ENCODE data around the gene ABHD14A. TPM values are rescaled to one million over a fixed set of nuclear protein-coding genes. Genes with fewer than 3 reads are reported as not detected.
"Not testable (repeated sequence)": the region's sequence is repeated elsewhere in the genome, so short reads cannot be mapped to it uniquely, and the experiment has no call there.

The ABHD14A gene
- total RNA-seq (10 to 100 TPM; 11.2 to 22.9 (median 15.4) TPM), polyA plus RNA-seq (10 to 100 TPM; 26.4 to 40.6 (median 29.1) TPM)
- long read RNA-seq, donor 1, transcript ABHD14A-201 (5 exons, 1,062 nt) = major isoform, 19 of 26 reads
- long read RNA-seq, donor 1, partial matches to known transcripts = 2 of 26 reads
- long read RNA-seq, donor 1, other reads (novel, unspliced or antisense) = 5 of 26 reads
- long read RNA-seq, donor 2, transcript ABHD14A-201 (5 exons, 1,062 nt) = major isoform, 10 of 17 reads
- long read RNA-seq, donor 2, partial matches to known transcripts = 2 of 17 reads
- long read RNA-seq, donor 2, other reads (novel, unspliced or antisense) = 5 of 17 reads

DNA sequence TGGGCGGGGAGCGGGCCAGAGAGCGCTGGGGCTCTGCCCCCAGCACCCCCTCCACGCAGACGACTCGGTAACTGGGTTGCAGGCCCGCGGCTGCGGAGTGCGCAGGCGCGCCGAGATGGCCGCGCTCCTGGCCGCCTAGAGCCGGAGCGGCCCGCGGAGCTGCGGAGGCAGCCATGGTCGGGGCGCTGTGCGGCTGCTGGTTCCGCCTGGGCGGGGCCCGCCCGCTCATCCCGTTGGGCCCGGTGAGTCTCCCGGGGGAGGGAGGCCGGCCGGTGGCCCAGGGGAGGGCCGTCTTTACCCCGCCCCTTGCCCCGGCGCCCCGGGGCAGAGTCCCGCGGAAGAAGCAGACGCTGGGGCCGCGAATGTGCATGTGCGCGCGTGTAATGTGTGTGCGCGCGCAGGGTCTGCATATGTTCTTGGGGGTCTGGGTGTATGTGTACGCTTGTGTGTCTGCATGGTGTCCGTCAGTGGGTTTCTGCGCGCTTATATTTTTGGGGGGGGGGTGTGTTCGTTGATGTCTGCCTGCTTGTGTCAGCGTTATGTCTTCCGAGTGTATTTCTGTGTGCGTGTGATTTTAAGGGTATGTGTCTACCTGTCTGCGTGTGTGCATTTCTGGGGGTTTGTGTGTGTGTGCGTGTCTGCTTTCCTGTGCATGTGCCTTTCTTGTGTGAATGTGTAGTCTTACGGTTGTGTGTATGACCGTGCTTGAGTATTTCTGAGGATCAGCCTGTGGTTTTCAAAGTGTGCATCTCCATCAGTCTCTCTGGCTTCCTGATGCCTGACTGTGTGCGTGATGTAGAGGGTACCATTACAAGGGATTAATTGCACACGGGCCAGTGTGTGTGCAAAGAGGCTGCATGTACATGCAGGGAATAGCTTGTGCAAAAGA, at the start of gene ABHD14A:
ABHD14A (plus strand) TSS at position 102 of the 889 bp plus-strand sequence; CDS start at position 174, 72 bp downstream.
- peak within 1 kb of the TSS; percentile 75 for H3K4me3 ChIP-seq
- H3K27ac ChIP-seq = peak within 1 kb of the TSS; percentile 93
- H3K4me1 ChIP-seq = peaks cover 30% of the 10 kb centered on the region
- DNase-seq (peak; percentile 76 to 88), ATAC-seq (peak; percentile 63 to 82 (median 72))
- no peaks in the 10 kb centered on the region for H3K9me3 ChIP-seq
- intact Hi-C loops (cut with DNase I) = loop anchor here (1.0 to 2.0 kb wide), 2 partner anchors 32 to 33 kb away; partner anchors contain the start of gene PARP3 (in 2 of the 2)
- TF ChIP-seq, protein P1, sequence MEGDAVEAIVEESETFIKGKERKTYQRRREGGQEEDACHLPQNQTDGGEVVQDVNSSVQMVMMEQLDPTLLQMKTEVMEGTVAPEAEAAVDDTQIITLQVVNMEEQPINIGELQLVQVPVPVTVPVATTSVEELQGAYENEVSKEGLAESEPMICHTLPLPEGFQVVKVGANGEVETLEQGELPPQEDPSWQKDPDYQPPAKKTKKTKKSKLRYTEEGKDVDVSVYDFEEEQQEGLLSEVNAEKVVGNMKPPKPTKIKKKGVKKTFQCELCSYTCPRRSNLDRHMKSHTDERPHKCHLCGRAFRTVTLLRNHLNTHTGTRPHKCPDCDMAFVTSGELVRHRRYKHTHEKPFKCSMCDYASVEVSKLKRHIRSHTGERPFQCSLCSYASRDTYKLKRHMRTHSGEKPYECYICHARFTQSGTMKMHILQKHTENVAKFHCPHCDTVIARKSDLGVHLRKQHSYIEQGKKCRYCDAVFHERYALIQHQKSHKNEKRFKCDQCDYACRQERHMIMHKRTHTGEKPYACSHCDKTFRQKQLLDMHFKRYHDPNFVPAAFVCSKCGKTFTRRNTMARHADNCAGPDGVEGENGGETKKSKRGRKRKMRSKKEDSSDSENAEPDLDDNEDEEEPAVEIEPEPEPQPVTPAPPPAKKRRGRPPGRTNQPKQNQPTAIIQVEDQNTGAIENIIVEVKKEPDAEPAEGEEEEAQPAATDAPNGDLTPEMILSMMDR (IDR thresholded peaks at IDR 0.05) = no peak
- H3K36me3 ChIP-seq (ENCODE audit: insufficient read depth in 1 of 2, low read depth in 1 of 2) = no peaks in the 10 kb centered on the region
- 0 to 1% (median 1%) methylated on average over 51 to 63 of the region's 63 CpGs for WGBS, 3 donors
- H3K27me3 ChIP-seq (ENCODE audit: insufficient read depth in 3 of 3, low read length in 2 of 3) = no peaks in the 10 kb centered on the region

DNA sequence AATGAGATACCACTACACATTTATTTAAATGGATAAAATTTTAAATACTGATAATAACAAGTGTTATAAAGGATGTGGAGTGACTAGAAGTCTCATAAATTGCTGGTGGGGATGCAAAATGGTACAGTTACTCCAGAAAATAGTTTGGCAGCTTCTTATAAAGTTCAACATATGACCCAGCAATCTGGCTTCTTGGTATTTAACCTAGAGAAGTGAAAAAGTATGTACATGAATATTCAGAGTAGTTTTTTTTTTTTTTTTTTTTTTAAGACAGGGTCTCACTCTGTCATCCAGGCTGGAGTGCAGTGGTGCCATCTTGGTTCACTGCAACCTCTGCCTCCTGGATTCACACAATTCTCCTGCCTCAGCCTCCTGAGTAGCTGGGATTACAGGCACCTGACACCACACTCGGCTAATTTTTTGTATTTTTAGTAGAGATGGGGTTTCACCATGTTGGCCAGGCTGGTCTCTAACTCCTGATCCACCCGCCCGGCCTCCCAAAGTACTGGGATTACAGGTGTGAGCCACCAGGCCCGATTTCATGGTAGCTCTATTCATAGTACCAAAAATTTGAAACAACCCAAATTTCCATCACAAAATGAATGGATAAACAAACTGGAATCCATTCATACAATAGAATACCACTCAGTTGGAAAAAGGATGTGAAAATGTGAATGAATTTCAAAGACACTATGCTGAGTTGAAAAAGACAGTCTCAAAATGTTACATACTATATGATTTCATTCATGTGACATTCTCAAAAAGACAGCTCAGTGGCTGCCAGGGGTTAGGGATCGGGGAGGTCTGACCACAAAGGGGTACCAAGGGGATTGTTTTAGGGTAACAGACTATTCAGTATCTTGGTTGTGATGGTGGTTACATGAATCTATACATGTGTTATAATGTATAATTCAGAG, 47.5 kb upstream of the ABHD14A start:
- Histone ChIP-seq H3K36me3 (ENCODE audit: insufficient read depth in 1 of 2, low read depth in 1 of 2) (peaks cover 0 to 8% of the 10 kb centered on the region in 2 donors), H3K4me3 (no peak overlapping the region), H3K27ac (no peak overlapping the region), H3K9me3 (no peaks in the 10 kb centered on the region), H3K27me3 (ENCODE audit: insufficient read depth in 3 of 3, low read length in 2 of 3) (no peaks in the 10 kb centered on the region), H3K4me1 (peaks cover 5% of the 10 kb centered on the region)
- TF ChIP-seq, protein P1 (IDR thresholded peaks at IDR 0.05) = no peak
- no peak for DNase-seq
- 86 to 90% (median 89%) methylated on average over 5 of the region's 5 CpGs for WGBS, 3 donors
- ATAC-seq = no peak
- intact Hi-C loops (cut with DNase I) = no loop called here

DNA sequence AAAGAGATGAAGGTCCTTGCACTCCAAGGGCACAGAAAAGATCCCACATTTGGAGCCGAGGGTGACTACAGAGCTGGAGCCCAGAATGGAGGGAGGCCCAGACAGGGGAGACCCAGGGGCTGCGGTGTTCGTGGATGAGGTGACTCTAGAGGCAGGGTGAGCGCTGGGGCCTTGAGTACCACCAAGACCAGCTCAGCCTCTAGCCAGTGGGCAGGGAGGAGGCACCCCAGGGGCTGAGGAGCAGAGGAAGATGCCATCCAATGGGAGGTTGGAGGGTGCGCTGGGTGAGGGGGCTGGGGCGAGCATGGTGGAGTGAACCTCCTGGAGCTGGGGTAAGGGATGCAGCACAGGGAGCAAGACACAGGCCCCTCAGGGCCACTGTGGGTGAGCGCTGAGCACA, 46.4 kb upstream of the ABHD14A start:
- TF ChIP-seq, protein P1 (IDR thresholded peaks at IDR 0.05) = no peak
- DNase-seq (no peak), ATAC-seq (no peak)

DNA sequence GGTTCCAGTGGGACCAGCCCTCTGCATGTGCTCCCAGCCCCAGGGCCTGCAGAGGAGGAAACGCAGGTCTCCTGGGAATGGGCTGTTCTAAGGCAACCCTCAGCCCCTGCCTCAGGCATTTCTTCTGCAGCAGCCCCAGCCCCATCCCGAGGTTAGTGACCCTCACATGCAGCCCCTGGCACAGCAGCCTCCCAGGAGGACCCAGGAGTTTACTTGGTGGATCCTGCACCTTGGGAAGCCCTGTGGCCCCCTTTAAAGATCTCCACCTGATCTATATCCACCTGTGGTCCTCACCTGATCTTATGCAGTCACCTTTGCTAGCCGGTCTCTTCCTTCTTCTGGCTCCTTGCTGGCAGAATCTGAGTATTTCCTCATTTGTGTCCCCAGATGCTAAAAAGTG, 45.9 kb upstream of the ABHD14A start:
- H3K27ac ChIP-seq; H3K27me3 ChIP-seq (ENCODE audit: insufficient read depth in 3 of 3, low read length in 2 of 3); DNase-seq; H3K4me3 ChIP-seq; intact Hi-C loops (cut with DNase I); H3K4me1 ChIP-seq; ATAC-seq; H3K9me3 ChIP-seq: not testable (repeated sequence)
- WGBS, 3 donors = 78 to 87% (median 81%) methylated on average over 2 to 3 of the region's 3 CpGs
- peaks cover 2 to 24% of the 10 kb centered on the region in 2 donors for H3K36me3 ChIP-seq (ENCODE audit: insufficient read depth in 1 of 2, low read depth in 1 of 2)

More for the DNA sequence above, 46.4 kb upstream of the ABHD14A start:
- Histone ChIP-seq H3K36me3 (ENCODE audit: insufficient read depth in 1 of 2, low read depth in 1 of 2) (peaks cover 0 to 19% of the 10 kb centered on the region in 2 donors), H3K27me3 (ENCODE audit: insufficient read depth in 3 of 3, low read length in 2 of 3) (no peaks in the 10 kb centered on the region), H3K4me3 (no peak overlapping the region), H3K27ac (no peak overlapping the region), H3K4me1 (peaks cover 5% of the 10 kb centered on the region), H3K9me3 (no peaks in the 10 kb centered on the region)
- intact Hi-C loops (cut with DNase I) = no loop called here
- WGBS, 3 donors = 93 to 97% (median 94%) methylated on average over 7 of the region's 7 CpGs

Measured in psoas muscle (tissue), 8 donors.